HepG2 (cell line): ENCODE measurements around the gene ASIC3. TPM values are rescaled to one million over a fixed set of nuclear protein-coding genes. Genes with fewer than 3 reads are reported as not detected.
A peak's percentile ranks its signal among the peaks of the same experiment; 100 is the strongest.

Source experiments
- DNMT1 ChIP-seq: sonication (generic); formaldehyde crosslinking; IDR thresholded peaks from 2 replicates; pipeline ENCODE4 v1.5.1; 2020; ENCODE audit warnings: mild to moderate bottlenecking, missing genetic modification reagents
- MYNN ChIP-seq: sonication (generic); formaldehyde crosslinking; IDR thresholded peaks from 2 replicates; pipeline ENCODE4 v1.4.0; 2020; ENCODE audit warnings: mild to moderate bottlenecking, low read depth, missing genetic modification reagents
- POLR2AphosphoS5 ChIP-seq: IDR thresholded peaks from 2 replicates; pipeline ENCODE4 v1.6.1; 2012; ENCODE audit warnings: low read depth, low read length
- TCF12 ChIP-seq, 2 experiments: fragments of 450-650 bp in 1 of 2; sonication (generic) in 1 of 2; formaldehyde crosslinking in 1 of 2; IDR thresholded peaks; 2 replicates each; pipeline versions ENCODE4 v1.6.1 to v1.8.0; 2017 to 2022; ENCODE audit warnings: antibody characterized with exemption in 1 of 2, mild to moderate bottlenecking in 1 of 2, missing genetic modification reagents in 1 of 2, moderate library complexity in 1 of 2
- ZNF615 ChIP-seq: sonication (generic); formaldehyde crosslinking; IDR thresholded peaks from 2 replicates; pipeline ENCODE4 v1.5.0; 2020; ENCODE audit warnings: mild to moderate bottlenecking, missing genetic modification reagents, borderline replicate concordance
- ZNF883 ChIP-seq: sonication (generic); formaldehyde crosslinking; IDR thresholded peaks from 2 replicates; pipeline ENCODE4 v1.5.1; 2020; ENCODE audit warnings: mild to moderate bottlenecking, missing genetic modification reagents; ENCODE audit errors: not compliant biosample characterization
- polyA plus RNA-seq, 8 experiments: library from polyadenylated mRNA; depleted of rRNA in 3 of 8; stranded (reverse) in 7 of 8; unstranded in 1 of 8; fragments of >200 nt; fragmentation: Illumina TruSeq in 4 of 8; extraction: Trizol in 4 of 8; gene quantifications; 2 replicates each; pipeline versions ENCODE4 v1.2.1 to v1.2.3, GENCODE V29; 2011 to 2016; ENCODE audit warnings: low read depth in 4 of 8, missing spikeins in 1 of 8, mixed read lengths in 1 of 8; ENCODE audit not compliant: insufficient read depth in 1 of 8
- total RNA-seq, 5 experiments: library from RNA; depleted of rRNA; stranded (reverse); fragments of >200 nt; fragmentation: Illumina TruSeq; extraction: Trizol; gene quantifications; 2 replicates each; pipeline ENCODE4 v1.2.3, GENCODE V29; 2016; ENCODE audit warnings: low read depth in 1 of 5
- TF ChIP-seq, protein P1 (sequence below): sonication (generic); formaldehyde crosslinking; IDR thresholded peaks from 2 replicates; pipeline ENCODE4 v1.5.1; 2020; ENCODE audit warnings: mild to moderate bottlenecking, missing genetic modification reagents, borderline replicate concordance
- TF ChIP-seq, protein P2 (sequence below): sonication (generic); formaldehyde crosslinking; IDR thresholded peaks from 2 replicates; pipeline ENCODE4 v1.5.1; 2020; ENCODE audit warnings: mild to moderate bottlenecking, moderate library complexity, missing genetic modification reagents
- TF ChIP-seq, protein P3 (sequence below): sonication (generic); formaldehyde crosslinking; IDR thresholded peaks from 2 replicates; pipeline ENCODE4 v1.4.0; 2020; ENCODE audit warnings: mild to moderate bottlenecking, missing genetic modification reagents, borderline replicate concordance
- TF ChIP-seq, protein P4 (sequence below): sonication (generic); formaldehyde crosslinking; IDR thresholded peaks from 2 replicates; pipeline ENCODE4 v1.4.0; 2020; ENCODE audit warnings: missing genetic modification reagents

Gene ASIC3
- total and polyA plus RNA-seq, 2 of the 13 experiments (the other 11 are each of a cell fraction or from before 2014, with no cell fraction given) = 0.51 TPM; not detected in 1

DNA sequence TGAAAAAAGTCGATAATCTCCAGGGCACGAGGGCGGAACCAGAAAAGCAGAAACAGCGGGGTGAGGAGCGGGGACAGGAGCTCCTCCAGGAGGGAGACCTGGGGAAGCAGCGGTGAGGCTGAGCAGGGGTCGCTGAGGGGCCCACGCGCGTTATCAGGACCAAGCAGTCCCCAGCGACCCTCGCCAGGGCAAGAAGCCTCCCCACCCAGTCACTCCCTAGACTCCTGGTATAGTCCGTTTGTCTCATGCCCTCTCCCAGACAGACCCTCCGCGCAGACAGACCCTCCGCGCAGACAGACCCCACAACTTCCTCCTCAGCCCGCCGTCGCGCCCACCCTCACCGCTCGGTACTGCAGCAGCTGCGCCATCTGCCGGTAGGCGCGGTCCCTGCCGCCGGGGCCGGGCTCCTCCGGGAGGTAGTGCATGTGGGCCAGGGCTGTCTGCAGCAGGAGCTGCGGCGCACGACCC is 30.3 kb upstream of the ASIC3 start (continued):
- TF ChIP-seq TCF12 (IDR thresholded peaks at IDR 0.05) (no peak), TCF12 (CRISPR knock-in tag; IDR thresholded peaks at IDR 0.05) (no peak), POLR2AphosphoS5 (no peak), DNMT1 (CRISPR knock-in tag) (0 out of 2 replicates have a peak, but pooled peaks have one; percentile 25), ZNF883 (no peak), MYNN (CRISPR knock-in tag) (no peak), ZNF615 (CRISPR knock-in tag) (no peak)
- TF ChIP-seq, protein P1, sequence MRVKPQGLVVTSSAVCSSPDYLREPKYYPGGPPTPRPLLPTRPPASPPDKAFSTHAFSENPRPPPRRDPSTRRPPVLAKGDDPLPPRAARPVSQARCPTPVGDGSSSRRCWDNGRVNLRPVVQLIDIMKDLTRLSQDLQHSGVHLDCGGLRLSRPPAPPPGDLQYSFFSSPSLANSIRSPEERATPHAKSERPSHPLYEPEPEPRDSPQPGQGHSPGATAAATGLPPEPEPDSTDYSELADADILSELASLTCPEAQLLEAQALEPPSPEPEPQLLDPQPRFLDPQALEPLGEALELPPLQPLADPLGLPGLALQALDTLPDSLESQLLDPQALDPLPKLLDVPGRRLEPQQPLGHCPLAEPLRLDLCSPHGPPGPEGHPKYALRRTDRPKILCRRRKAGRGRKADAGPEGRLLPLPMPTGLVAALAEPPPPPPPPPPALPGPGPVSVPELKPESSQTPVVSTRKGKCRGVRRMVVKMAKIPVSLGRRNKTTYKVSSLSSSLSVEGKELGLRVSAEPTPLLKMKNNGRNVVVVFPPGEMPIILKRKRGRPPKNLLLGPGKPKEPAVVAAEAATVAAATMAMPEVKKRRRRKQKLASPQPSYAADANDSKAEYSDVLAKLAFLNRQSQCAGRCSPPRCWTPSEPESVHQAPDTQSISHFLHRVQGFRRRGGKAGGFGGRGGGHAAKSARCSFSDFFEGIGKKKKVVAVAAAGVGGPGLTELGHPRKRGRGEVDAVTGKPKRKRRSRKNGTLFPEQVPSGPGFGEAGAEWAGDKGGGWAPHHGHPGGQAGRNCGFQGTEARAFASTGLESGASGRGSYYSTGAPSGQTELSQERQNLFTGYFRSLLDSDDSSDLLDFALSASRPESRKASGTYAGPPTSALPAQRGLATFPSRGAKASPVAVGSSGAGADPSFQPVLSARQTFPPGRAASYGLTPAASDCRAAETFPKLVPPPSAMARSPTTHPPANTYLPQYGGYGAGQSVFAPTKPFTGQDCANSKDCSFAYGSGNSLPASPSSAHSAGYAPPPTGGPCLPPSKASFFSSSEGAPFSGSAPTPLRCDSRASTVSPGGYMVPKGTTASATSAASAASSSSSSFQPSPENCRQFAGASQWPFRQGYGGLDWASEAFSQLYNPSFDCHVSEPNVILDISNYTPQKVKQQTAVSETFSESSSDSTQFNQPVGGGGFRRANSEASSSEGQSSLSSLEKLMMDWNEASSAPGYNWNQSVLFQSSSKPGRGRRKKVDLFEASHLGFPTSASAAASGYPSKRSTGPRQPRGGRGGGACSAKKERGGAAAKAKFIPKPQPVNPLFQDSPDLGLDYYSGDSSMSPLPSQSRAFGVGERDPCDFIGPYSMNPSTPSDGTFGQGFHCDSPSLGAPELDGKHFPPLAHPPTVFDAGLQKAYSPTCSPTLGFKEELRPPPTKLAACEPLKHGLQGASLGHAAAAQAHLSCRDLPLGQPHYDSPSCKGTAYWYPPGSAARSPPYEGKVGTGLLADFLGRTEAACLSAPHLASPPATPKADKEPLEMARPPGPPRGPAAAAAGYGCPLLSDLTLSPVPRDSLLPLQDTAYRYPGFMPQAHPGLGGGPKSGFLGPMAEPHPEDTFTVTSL (CRISPR knock-in tag) = no peak
- TF ChIP-seq, protein P2, sequence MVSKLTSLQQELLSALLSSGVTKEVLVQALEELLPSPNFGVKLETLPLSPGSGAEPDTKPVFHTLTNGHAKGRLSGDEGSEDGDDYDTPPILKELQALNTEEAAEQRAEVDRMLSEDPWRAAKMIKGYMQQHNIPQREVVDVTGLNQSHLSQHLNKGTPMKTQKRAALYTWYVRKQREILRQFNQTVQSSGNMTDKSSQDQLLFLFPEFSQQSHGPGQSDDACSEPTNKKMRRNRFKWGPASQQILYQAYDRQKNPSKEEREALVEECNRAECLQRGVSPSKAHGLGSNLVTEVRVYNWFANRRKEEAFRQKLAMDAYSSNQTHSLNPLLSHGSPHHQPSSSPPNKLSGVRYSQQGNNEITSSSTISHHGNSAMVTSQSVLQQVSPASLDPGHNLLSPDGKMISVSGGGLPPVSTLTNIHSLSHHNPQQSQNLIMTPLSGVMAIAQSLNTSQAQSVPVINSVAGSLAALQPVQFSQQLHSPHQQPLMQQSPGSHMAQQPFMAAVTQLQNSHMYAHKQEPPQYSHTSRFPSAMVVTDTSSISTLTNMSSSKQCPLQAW (CRISPR knock-in tag) = peak; percentile 60
- TF ChIP-seq, protein P3, sequence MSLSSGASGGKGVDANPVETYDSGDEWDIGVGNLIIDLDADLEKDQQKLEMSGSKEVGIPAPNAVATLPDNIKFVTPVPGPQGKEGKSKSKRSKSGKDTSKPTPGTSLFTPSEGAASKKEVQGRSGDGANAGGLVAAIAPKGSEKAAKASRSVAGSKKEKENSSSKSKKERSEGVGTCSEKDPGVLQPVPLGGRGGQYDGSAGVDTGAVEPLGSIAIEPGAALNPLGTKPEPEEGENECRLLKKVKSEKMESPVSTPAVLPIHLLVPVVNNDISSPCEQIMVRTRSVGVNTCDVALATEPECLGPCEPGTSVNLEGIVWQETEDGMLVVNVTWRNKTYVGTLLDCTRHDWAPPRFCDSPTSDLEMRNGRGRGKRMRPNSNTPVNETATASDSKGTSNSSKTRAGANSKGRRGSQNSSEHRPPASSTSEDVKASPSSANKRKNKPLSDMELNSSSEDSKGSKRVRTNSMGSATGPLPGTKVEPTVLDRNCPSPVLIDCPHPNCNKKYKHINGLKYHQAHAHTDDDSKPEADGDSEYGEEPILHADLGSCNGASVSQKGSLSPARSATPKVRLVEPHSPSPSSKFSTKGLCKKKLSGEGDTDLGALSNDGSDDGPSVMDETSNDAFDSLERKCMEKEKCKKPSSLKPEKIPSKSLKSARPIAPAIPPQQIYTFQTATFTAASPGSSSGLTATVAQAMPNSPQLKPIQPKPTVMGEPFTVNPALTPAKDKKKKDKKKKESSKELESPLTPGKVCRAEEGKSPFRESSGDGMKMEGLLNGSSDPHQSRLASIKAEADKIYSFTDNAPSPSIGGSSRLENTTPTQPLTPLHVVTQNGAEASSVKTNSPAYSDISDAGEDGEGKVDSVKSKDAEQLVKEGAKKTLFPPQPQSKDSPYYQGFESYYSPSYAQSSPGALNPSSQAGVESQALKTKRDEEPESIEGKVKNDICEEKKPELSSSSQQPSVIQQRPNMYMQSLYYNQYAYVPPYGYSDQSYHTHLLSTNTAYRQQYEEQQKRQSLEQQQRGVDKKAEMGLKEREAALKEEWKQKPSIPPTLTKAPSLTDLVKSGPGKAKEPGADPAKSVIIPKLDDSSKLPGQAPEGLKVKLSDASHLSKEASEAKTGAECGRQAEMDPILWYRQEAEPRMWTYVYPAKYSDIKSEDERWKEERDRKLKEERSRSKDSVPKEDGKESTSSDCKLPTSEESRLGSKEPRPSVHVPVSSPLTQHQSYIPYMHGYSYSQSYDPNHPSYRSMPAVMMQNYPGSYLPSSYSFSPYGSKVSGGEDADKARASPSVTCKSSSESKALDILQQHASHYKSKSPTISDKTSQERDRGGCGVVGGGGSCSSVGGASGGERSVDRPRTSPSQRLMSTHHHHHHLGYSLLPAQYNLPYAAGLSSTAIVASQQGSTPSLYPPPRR (CRISPR knock-in tag) = no peak
- TF ChIP-seq, protein P4, sequence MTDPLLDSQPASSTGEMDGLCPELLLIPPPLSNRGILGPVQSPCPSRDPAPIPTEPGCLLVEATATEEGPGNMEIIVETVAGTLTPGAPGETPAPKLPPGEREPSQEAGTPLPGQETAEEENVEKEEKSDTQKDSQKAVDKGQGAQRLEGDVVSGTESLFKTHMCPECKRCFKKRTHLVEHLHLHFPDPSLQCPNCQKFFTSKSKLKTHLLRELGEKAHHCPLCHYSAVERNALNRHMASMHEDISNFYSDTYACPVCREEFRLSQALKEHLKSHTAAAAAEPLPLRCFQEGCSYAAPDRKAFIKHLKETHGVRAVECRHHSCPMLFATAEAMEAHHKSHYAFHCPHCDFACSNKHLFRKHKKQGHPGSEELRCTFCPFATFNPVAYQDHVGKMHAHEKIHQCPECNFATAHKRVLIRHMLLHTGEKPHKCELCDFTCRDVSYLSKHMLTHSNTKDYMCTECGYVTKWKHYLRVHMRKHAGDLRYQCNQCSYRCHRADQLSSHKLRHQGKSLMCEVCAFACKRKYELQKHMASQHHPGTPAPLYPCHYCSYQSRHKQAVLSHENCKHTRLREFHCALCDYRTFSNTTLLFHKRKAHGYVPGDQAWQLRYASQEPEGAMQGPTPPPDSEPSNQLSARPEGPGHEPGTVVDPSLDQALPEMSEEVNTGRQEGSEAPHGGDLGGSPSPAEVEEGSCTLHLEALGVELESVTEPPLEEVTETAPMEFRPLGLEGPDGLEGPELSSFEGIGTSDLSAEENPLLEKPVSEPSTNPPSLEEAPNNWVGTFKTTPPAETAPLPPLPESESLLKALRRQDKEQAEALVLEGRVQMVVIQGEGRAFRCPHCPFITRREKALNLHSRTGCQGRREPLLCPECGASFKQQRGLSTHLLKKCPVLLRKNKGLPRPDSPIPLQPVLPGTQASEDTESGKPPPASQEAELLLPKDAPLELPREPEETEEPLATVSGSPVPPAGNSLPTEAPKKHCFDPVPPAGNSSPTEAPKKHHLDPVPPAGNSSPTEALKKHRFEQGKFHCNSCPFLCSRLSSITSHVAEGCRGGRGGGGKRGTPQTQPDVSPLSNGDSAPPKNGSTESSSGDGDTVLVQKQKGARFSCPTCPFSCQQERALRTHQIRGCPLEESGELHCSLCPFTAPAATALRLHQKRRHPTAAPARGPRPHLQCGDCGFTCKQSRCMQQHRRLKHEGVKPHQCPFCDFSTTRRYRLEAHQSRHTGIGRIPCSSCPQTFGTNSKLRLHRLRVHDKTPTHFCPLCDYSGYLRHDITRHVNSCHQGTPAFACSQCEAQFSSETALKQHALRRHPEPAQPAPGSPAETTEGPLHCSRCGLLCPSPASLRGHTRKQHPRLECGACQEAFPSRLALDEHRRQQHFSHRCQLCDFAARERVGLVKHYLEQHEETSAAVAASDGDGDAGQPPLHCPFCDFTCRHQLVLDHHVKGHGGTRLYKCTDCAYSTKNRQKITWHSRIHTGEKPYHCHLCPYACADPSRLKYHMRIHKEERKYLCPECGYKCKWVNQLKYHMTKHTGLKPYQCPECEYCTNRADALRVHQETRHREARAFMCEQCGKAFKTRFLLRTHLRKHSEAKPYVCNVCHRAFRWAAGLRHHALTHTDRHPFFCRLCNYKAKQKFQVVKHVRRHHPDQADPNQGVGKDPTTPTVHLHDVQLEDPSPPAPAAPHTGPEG = no peak
